CD14-positive monocyte (primary cell): ENCODE results near the gene MACF1. TPM values are rescaled to one million over a fixed set of nuclear protein-coding genes. Genes with fewer than 3 reads are reported as not detected.
A peak's percentile ranks its signal among the peaks of the same experiment; 100 is the strongest.

Experiments
- DNase-seq, 3 donors: peaks; one replicate each; pipeline ENCODE4 v3.0.0-alpha.2; 2011 to 2022
- H2AFZ ChIP-seq: 2 replicates; pipeline ENCODE4 v1.6.0; 2012; ENCODE audit warnings: mild to moderate bottlenecking, low read depth, low read length, inconsistent platforms; ENCODE audit not compliant: insufficient read depth, poor library complexity, severe bottlenecking
- H3K27ac ChIP-seq, 2 donors: 1 replicate in 1 of 2; 2 replicates in 1 of 2; pipeline ENCODE4 v1.5.1; 2012 to 2013; ENCODE audit warnings: low read length in 2 of 2, control low read depth in 1 of 2, inconsistent platforms in 1 of 2, low read depth in 1 of 2, mild to moderate bottlenecking in 1 of 2
- H3K27me3 ChIP-seq, 2 donors: one replicate each; pipeline versions ENCODE4 v1.6.0 to v1.6.1; 2011 to 2013; ENCODE audit warnings: low read length in 2 of 2; ENCODE audit not compliant: control insufficient read depth in 2 of 2, insufficient read depth in 2 of 2
- H3K36me3 ChIP-seq, 2 donors: replicated peaks in 1 of 2; 1 replicate in 1 of 2; 2 replicates in 1 of 2; pipeline versions ENCODE4 v1.5.1 to v1.6.1; 2012 to 2013; ENCODE audit warnings: low read length in 2 of 2, control low read depth in 1 of 2, inconsistent platforms in 1 of 2, mild to moderate bottlenecking in 1 of 2; ENCODE audit not compliant: insufficient read depth in 2 of 2, control insufficient read depth in 1 of 2
- H3K4me1 ChIP-seq, 2 donors: 1 replicate in 1 of 2; 2 replicates in 1 of 2; pipeline versions ENCODE4 v1.5.1 to v1.6.1; 2012 to 2013; ENCODE audit warnings: low read length in 2 of 2, control low read depth in 1 of 2, inconsistent platforms in 1 of 2, mild to moderate bottlenecking in 1 of 2, moderate library complexity in 1 of 2; ENCODE audit not compliant: insufficient read depth in 2 of 2, control insufficient read depth in 1 of 2
- H3K4me2 ChIP-seq: replicated peaks from 2 replicates; pipeline ENCODE3; 2012; ENCODE audit warnings: low read length, moderate library complexity, mild to moderate bottlenecking; ENCODE audit not compliant: poor library complexity, severe bottlenecking; ENCODE audit errors: extremely low read depth
- H3K4me3 ChIP-seq, 3 experiments: fragments of 200-600 bp in 1 of 3; sonication (generic) in 1 of 3; replicated peaks in 1 of 3; 1 replicate in 2 of 3; 2 replicates in 1 of 3; pipeline ENCODE4 v1.5.1; 2011 to 2013; ENCODE audit warnings: low read length in 3 of 3, mild to moderate bottlenecking in 3 of 3, control low read depth in 2 of 3, low read depth in 2 of 3, inconsistent platforms in 1 of 3, moderate library complexity in 1 of 3
- H3K79me2 ChIP-seq: 2 replicates; pipeline ENCODE4 v1.6.0; 2012; ENCODE audit warnings: mild to moderate bottlenecking, control low read depth, inconsistent platforms, low read length, moderate library complexity; ENCODE audit not compliant: insufficient read depth
- H3K9ac ChIP-seq: 2 replicates; pipeline ENCODE4 v1.6.0; 2017; ENCODE audit warnings: low read length, mild to moderate bottlenecking; ENCODE audit not compliant: insufficient read depth, poor library complexity, severe bottlenecking
- H3K9me3 ChIP-seq, 2 donors: replicated peaks in 1 of 2; 1 replicate in 1 of 2; 2 replicates in 1 of 2; pipeline versions ENCODE4 v1.5.1 to v1.6.1; 2012 to 2013; ENCODE audit warnings: low read length in 2 of 2, control low read depth in 1 of 2; ENCODE audit not compliant: control insufficient read depth in 1 of 2, insufficient read depth in 1 of 2
- H4K20me1 ChIP-seq: 2 replicates; pipeline ENCODE4 v1.6.0; 2012; ENCODE audit warnings: mild to moderate bottlenecking, low read length, control low read depth, moderate library complexity; ENCODE audit not compliant: insufficient read depth
- H3K27ac Mint-ChIP-seq, 7 donors: one replicate each; pipeline ENCODE4 v1.8.0; 2020; ENCODE audit warnings: mild to moderate bottlenecking in 7 of 7, mixed read lengths in 7 of 7, moderate library complexity in 6 of 7, inconsistent platforms in 2 of 7
- H3K27me3 Mint-ChIP-seq, 3 donors: one replicate each; pipeline ENCODE4 v1.8.0; 2021 to 2022; ENCODE audit warnings: low read depth in 3 of 3, mild to moderate bottlenecking in 3 of 3, mixed read lengths in 3 of 3, moderate library complexity in 3 of 3, inconsistent platforms in 1 of 3
- H3K36me3 Mint-ChIP-seq, 2 donors: one replicate each; pipeline ENCODE4 v1.8.0; 2020; ENCODE audit warnings: mixed read lengths in 2 of 2, inconsistent platforms in 1 of 2, mild to moderate bottlenecking in 1 of 2
- H3K4me1 Mint-ChIP-seq: one replicate; pipeline ENCODE4 v1.8.0; 2020; ENCODE audit warnings: mild to moderate bottlenecking, mixed read lengths
- H3K4me3 Mint-ChIP-seq, 2 donors: one replicate each; pipeline ENCODE4 v1.8.0; 2020; ENCODE audit warnings: mild to moderate bottlenecking in 2 of 2, mixed read lengths in 2 of 2, moderate library complexity in 1 of 2
- H3K9me3 Mint-ChIP-seq, 7 donors: one replicate each; pipeline ENCODE4 v1.8.0; 2020 to 2022; ENCODE audit warnings: mixed read lengths in 7 of 7, mild to moderate bottlenecking in 6 of 7, moderate library complexity in 6 of 7, inconsistent platforms in 2 of 7
- WGBS: methylation state at CpG from one replicate; pipeline ENCODE4 v1.1.5; 2013; ENCODE audit warnings: missing lambda C conversion rate; ENCODE audit not compliant: insufficient coverage; 5-methylcytosine and 5-hydroxymethylcytosine counted together
- intact Hi-C, 2 donors: fragments of 100-400 bp; cut with micrococcal nuclease; formaldehyde crosslinking; loops; one replicate each; pipeline versions ENCODE4 v1.15.0 to v1.15.1; 2023
- polyA plus RNA-seq, 3 donors: library from polyadenylated mRNA; depleted of rRNA in 1 of 3; unstranded in 2 of 3; stranded (reverse) in 1 of 3; fragments of 300-500 nt in 2 of 3; fragments of >200 nt in 1 of 3; fragmentation: Illumina TruSeq in 2 of 3; gene quantifications; 1 replicate in 2 of 3; 2 replicates in 1 of 3; pipeline ENCODE4 v1.2.3, GENCODE V29; 2012 to 2021
- TF ChIP-seq, protein P1 (sequence below): fragments of 200-600 bp; IDR thresholded peaks from one replicate; pipeline ENCODE4 v1.8.0; 2022; ENCODE audit warnings: antibody characterized with exemption, mild to moderate bottlenecking

Gene MACF1
- polyA plus RNA-seq, 3 donors: 3.4 to 36.8 (median 4.5) TPM

DNA sequence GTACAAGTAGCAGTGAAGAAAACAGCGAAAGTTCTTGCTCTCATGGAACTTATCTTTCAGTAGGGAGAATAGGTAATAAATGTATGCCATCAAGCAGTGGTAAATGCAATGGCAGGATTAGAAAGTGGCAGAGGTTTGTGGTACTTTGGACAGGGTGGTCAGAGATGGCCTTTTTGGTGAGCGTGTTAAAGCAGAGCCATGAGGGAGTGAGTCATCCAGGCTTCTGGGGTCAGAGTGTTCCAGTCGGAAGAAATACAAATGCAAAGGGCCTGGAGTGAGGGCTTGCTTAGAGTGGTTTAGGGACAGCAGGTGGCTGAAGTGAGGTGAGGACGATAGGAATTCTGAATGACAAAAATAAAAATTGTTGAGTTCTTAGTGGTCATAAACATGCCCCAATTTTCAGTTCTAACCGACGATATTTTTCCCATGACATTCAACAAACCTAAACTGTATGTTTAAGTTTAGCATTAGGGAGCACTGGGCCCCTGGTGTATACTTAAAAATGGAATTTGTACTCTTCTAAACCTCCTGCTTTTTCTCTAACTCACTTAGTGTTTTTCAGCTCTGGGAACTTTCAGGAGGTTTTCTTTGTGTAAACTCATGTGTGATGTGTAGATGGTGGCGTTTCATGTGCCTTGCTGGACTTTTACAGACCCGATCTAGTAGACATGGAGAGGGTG lies 78.2 kb downstream of the MACF1 start:
- Histone ChIP-seq H3K27me3 (no peaks in the 10 kb centered on the region), H2AFZ (no peak overlapping the region), H3K4me3 (no peak overlapping the region), H3K4me1 (no peaks in the 10 kb centered on the region), H3K9me3 (no peaks in the 10 kb centered on the region), H4K20me1 (peaks cover 29% of the 10 kb centered on the region), H3K36me3 (peaks cover 58 to 64% of the 10 kb centered on the region in 2 donors), H3K27ac (no peak overlapping the region), H3K79me2 (peaks cover 9% of the 10 kb centered on the region), H3K4me2 (no peak overlapping the region), H3K9ac (no peak overlapping the region)
- TF ChIP-seq, protein P1, sequence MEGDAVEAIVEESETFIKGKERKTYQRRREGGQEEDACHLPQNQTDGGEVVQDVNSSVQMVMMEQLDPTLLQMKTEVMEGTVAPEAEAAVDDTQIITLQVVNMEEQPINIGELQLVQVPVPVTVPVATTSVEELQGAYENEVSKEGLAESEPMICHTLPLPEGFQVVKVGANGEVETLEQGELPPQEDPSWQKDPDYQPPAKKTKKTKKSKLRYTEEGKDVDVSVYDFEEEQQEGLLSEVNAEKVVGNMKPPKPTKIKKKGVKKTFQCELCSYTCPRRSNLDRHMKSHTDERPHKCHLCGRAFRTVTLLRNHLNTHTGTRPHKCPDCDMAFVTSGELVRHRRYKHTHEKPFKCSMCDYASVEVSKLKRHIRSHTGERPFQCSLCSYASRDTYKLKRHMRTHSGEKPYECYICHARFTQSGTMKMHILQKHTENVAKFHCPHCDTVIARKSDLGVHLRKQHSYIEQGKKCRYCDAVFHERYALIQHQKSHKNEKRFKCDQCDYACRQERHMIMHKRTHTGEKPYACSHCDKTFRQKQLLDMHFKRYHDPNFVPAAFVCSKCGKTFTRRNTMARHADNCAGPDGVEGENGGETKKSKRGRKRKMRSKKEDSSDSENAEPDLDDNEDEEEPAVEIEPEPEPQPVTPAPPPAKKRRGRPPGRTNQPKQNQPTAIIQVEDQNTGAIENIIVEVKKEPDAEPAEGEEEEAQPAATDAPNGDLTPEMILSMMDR: no peak
- intact Hi-C loops: no loop called here
- WGBS: 98% methylated on average over 5 of the region's 8 CpGs
- Mint-ChIP-seq H3K27ac (peak overlapping the region in 3 of 7 donors; percentile 16 to 54 (median 26)), H3K9me3 (no peaks in the 10 kb centered on the region), H3K4me3 (no peak overlapping the region), H3K27me3 (no peaks in the 10 kb centered on the region), H3K36me3 (peaks cover 58 to 59% of the 10 kb centered on the region in 2 donors), H3K4me1 (no peaks in the 10 kb centered on the region)
- DNase-seq: no peak

DNA sequence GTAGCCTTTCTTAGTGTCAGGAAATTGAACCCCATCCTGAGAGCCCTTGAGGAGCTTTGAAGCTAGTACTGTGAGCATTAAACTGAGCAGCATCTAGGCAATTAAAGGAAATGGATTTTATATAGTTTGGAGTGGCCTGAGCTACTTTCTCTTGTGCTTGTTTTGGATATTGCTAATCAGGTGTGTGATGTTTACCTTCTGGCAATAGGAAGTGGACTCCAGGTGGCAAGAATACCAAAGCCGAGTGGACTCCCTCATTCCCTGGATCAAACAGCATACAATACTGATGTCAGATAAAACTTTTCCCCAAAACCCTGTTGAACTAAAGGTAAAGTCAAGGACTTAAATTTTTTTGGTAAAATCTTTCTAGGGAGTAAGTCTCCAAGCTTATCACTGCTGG lies 79.4 kb downstream of the MACF1 start:
- H3K27ac Mint-ChIP-seq: no peak overlapping the region
- H3K79me2 ChIP-seq: peaks cover 6% of the 10 kb centered on the region
- no peak overlapping the region for H2AFZ ChIP-seq
- peaks cover 18% of the 10 kb centered on the region for H4K20me1 ChIP-seq
- H3K36me3 ChIP-seq: peaks cover 68 to 76% of the 10 kb centered on the region in 2 donors
- H3K27me3 ChIP-seq: no peaks in the 10 kb centered on the region
- no peak for DNase-seq
- H3K4me2 ChIP-seq: no peak overlapping the region
- no peak overlapping the region for H3K27ac ChIP-seq
- intact Hi-C loops: no loop called here
- H3K4me3 ChIP-seq: no peak overlapping the region
- H3K4me1 Mint-ChIP-seq: no peaks in the 10 kb centered on the region
- TF ChIP-seq, protein P1: no peak
- no CpG with 5 or more reads among the region's 1 CpG for WGBS
- no peaks in the 10 kb centered on the region for H3K9me3 Mint-ChIP-seq
- H3K36me3 Mint-ChIP-seq: peaks cover 63 to 69% of the 10 kb centered on the region in 2 donors
- no peaks in the 10 kb centered on the region for H3K9me3 ChIP-seq
- H3K9ac ChIP-seq: no peak overlapping the region
- no peaks in the 10 kb centered on the region for H3K4me1 ChIP-seq
- peaks cover 0 to 2% (median 0%) of the 10 kb centered on the region in 3 donors for H3K27me3 Mint-ChIP-seq
- H3K4me3 Mint-ChIP-seq: no peak overlapping the region
